Lower lobe of right lung (tissue), 2 donors: ENCODE measurements around the gene KMT5C. TPM values are rescaled to one million over a fixed set of nuclear protein-coding genes. Genes with fewer than 3 reads are reported as not detected.

ENCODE experiments used
- ATAC-seq, 2 donors: fragments of 200-7000 bp; cut with Tn5 transposase; one replicate each; pipeline ENCODE4 v1.9.1; 2020 to 2022; ENCODE audit warnings: mild to moderate bottlenecking in 2 of 2, moderate library complexity in 2 of 2
- DNase-seq: peaks from one replicate; pipeline ENCODE4 v3.0.0-alpha.2; 2020
- H3K27ac ChIP-seq: fragments of 200-600 bp; one replicate; pipeline ENCODE4 v1.8.0; 2022
- H3K27me3 ChIP-seq: fragments of 200-600 bp; one replicate; pipeline ENCODE4 v1.8.0; 2022; ENCODE audit warnings: low read depth
- H3K36me3 ChIP-seq: fragments of 200-600 bp; one replicate; pipeline ENCODE4 v1.8.0; 2022; ENCODE audit warnings: mild to moderate bottlenecking
- H3K4me1 ChIP-seq: fragments of 200-600 bp; one replicate; pipeline ENCODE4 v1.8.0; 2022
- H3K4me3 ChIP-seq: fragments of 200-600 bp; one replicate; pipeline ENCODE4 v1.8.0; 2022; ENCODE audit warnings: mild to moderate bottlenecking
- H3K9me3 ChIP-seq: fragments of 200-600 bp; one replicate; pipeline ENCODE4 v1.8.0; 2022
- intact Hi-C: fragments of 100-400 bp; cut with DNase I; formaldehyde crosslinking; loops from one replicate; pipeline ENCODE4 v1.11.0; 2022
- total RNA-seq: library from RNA; stranded (reverse); fragmentation: NEBNext Ultra II Directional; extraction: Animal tissue kit (Norgen Biotek cat#: 25700); gene quantifications from one replicate; pipeline ENCODE4 v1.2.1, GENCODE V29; 2021
- TF ChIP-seq, protein P1 (sequence below): fragments of 200-600 bp; IDR thresholded peaks from one replicate; pipeline ENCODE4 v1.8.0; 2022; ENCODE audit warnings: antibody characterized with exemption, mild to moderate bottlenecking
- donor health status: DM: no; HTN: yes; CAD: no; lungs with severe emphysema.

KMT5C gene
- total RNA-seq, 1 donor from 2014 or later, result 14.7 TPM

- TF ChIP-seq, protein P1, sequence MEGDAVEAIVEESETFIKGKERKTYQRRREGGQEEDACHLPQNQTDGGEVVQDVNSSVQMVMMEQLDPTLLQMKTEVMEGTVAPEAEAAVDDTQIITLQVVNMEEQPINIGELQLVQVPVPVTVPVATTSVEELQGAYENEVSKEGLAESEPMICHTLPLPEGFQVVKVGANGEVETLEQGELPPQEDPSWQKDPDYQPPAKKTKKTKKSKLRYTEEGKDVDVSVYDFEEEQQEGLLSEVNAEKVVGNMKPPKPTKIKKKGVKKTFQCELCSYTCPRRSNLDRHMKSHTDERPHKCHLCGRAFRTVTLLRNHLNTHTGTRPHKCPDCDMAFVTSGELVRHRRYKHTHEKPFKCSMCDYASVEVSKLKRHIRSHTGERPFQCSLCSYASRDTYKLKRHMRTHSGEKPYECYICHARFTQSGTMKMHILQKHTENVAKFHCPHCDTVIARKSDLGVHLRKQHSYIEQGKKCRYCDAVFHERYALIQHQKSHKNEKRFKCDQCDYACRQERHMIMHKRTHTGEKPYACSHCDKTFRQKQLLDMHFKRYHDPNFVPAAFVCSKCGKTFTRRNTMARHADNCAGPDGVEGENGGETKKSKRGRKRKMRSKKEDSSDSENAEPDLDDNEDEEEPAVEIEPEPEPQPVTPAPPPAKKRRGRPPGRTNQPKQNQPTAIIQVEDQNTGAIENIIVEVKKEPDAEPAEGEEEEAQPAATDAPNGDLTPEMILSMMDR, result no peak
- Histone ChIP-seq H3K4me1 (peaks cover 17% of the 10 kb centered on the region), H3K27ac (no peak overlapping the region), H3K4me3 (no peak overlapping the region), H3K9me3 (no peaks in the 10 kb centered on the region), H3K36me3 (peaks cover 44% of the 10 kb centered on the region), H3K27me3 (no peaks in the 10 kb centered on the region)
- ATAC-seq (no peak), DNase-seq (no peak)
- intact Hi-C loops, result no loop called here
Observed at GRCh38 chr19:55392820-55393761, 53.4 kb downstream of the KMT5C start.

Other genes starting within 250 kb of the KMT5C start
- 103 TPM for gene PPP1R12C, start 222.2 kb upstream of the KMT5C start, total RNA-seq
- gene TNNT1, start 190.7 kb upstream of the KMT5C start, total RNA-seq, result not detected
- gene TNNI3, start 182.1 kb upstream of the KMT5C start, total RNA-seq, result 2.3 TPM
- 12.8 TPM for gene DNAAF3, start 173.3 kb upstream of the KMT5C start, total RNA-seq
- gene SYT5, start 159.6 kb upstream of the KMT5C start, total RNA-seq, result not detected
- gene PTPRH, start 130.4 kb upstream of the KMT5C start, total RNA-seq, result 0.30 TPM
- gene TMEM86B, start 111.1 kb upstream of the KMT5C start, total RNA-seq, result 4.8 TPM
- 69.1 TPM for gene PPP6R1, start 80.9 kb upstream of the KMT5C start, total RNA-seq
- gene HSPBP1, start 59.8 kb upstream of the KMT5C start, total RNA-seq, result 23.9 TPM
- 1.0 TPM for gene BRSK1, start 55.9 kb upstream of the KMT5C start, total RNA-seq
- 45.5 TPM for gene TMEM150B, start 14.5 kb upstream of the KMT5C start, total RNA-seq
- gene COX6B2, start 14.8 kb downstream of the KMT5C start, total RNA-seq, result not detected
- gene GARIN5B, start 23.4 kb downstream of the KMT5C start, total RNA-seq, result not detected
- not detected for gene IL11, start 30.6 kb downstream of the KMT5C start, total RNA-seq
- 16.2 TPM for gene TMEM190, start 37.0 kb downstream of the KMT5C start, total RNA-seq
- gene TMEM238, start 44.4 kb downstream of the KMT5C start, total RNA-seq, result 16.4 TPM
- 1,501 TPM for gene RPL28, start 46.1 kb downstream of the KMT5C start, total RNA-seq
- 18.6 TPM for gene UBE2S, start 67.9 kb downstream of the KMT5C start, total RNA-seq
- gene SHISA7, start 103.4 kb downstream of the KMT5C start, total RNA-seq, result not detected
- 28.6 TPM for gene ISOC2, start 121.8 kb downstream of the KMT5C start, total RNA-seq
- not detected for gene C19orf85, start 124.9 kb downstream of the KMT5C start, total RNA-seq
- gene ZNF628, start 136.7 kb downstream of the KMT5C start, total RNA-seq, result 7.1 TPM
- gene NAT14, start 145.3 kb downstream of the KMT5C start, total RNA-seq, result 16.6 TPM
- 4.7 TPM for gene SSC5D, start 148.6 kb downstream of the KMT5C start, total RNA-seq
- gene SBK2, start 197.3 kb downstream of the KMT5C start, total RNA-seq, result not detected
- 0.80 TPM for gene SBK3, start 205.7 kb downstream of the KMT5C start, total RNA-seq
- gene ZNF579, start 241.0 kb downstream of the KMT5C start, total RNA-seq, result 12.7 TPM